GM12875 (cell line): ENCODE measurements around the gene SSBP1.
"Not testable (repeated sequence)": the region's sequence is repeated elsewhere in the genome, so short reads cannot be mapped to it uniquely, and the experiment has no call there.

Source experiments
- H3K4me3 ChIP-seq: one replicate; pipeline ENCODE4 v1.5.1; 2011; ENCODE audit warnings: low read depth, low read length, control low read depth
- TF ChIP-seq, protein P1 (sequence below): IDR thresholded peaks from 2 replicates; pipeline ENCODE4 v1.5.1; 2011; ENCODE audit warnings: low read depth, mild to moderate bottlenecking, control low read depth, inconsistent platforms, low read length, moderate library complexity, borderline replicate concordance; ENCODE audit not compliant: insufficient read depth

Gene SSBP1

GRCh38 chr7:141738592-141739013, 445 bp downstream of the SSBP1 start:
- TF ChIP-seq, protein P1, sequence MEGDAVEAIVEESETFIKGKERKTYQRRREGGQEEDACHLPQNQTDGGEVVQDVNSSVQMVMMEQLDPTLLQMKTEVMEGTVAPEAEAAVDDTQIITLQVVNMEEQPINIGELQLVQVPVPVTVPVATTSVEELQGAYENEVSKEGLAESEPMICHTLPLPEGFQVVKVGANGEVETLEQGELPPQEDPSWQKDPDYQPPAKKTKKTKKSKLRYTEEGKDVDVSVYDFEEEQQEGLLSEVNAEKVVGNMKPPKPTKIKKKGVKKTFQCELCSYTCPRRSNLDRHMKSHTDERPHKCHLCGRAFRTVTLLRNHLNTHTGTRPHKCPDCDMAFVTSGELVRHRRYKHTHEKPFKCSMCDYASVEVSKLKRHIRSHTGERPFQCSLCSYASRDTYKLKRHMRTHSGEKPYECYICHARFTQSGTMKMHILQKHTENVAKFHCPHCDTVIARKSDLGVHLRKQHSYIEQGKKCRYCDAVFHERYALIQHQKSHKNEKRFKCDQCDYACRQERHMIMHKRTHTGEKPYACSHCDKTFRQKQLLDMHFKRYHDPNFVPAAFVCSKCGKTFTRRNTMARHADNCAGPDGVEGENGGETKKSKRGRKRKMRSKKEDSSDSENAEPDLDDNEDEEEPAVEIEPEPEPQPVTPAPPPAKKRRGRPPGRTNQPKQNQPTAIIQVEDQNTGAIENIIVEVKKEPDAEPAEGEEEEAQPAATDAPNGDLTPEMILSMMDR, result no peak
- peak overlapping the region; percentile 95 for H3K4me3 ChIP-seq

DNA sequence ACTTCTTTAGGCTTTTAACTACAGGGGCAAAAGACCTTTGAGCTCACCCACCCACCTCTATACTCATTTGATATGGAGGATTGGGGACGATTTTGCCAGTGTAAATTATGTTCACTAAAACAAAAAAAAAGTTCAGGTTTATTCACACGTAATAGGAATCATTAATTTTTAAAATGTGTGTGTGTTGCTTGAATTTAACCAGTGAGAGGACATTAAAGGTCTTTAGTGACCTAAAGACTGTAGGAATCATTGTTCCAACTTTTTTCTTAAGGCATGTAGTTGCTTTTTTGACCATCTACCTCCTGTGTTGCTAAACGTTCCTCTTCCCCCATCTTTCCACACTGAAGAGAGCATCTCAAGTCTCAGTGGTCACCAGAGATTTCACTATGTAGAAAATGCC, 1.1 kb downstream of the SSBP1 start:
- TF ChIP-seq, protein P1, result no peak
- peak overlapping the region; percentile 95 for H3K4me3 ChIP-seq

- TF ChIP-seq, protein P1, result no peak
- H3K4me3 ChIP-seq, result no peak overlapping the region
Observed at GRCh38 chr7:141742229-141742628, 4.1 kb downstream of the SSBP1 start.

DNA sequence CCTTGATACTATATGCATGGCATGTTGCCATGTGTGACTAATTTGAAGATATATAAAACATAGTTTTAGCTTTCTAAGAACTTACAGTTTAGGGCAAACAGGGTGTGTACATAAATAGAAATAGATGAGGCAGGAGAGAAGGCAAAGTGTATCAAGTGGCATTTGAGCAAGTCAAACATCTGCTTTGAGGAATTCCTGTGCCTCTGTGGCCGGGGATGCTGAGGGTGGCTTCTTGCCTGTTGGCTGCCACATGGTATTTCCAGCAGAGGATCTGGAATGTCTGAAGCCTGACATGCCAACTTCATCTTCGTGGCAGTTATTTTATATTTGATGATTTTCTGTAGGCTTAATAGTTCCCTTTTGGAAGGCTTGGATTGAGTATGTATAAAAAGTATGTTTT, 6.0 kb downstream of the SSBP1 start:
- TF ChIP-seq, protein P1, result no peak

GRCh38 chr7:141748396-141748795, 10.2 kb downstream of the SSBP1 start:
- H3K4me3 ChIP-seq, result no peak overlapping the region
- TF ChIP-seq, protein P1, result no peak

More for the DNA sequence above, 6.0 kb downstream of the SSBP1 start:
- no peak overlapping the region for H3K4me3 ChIP-seq

DNA sequence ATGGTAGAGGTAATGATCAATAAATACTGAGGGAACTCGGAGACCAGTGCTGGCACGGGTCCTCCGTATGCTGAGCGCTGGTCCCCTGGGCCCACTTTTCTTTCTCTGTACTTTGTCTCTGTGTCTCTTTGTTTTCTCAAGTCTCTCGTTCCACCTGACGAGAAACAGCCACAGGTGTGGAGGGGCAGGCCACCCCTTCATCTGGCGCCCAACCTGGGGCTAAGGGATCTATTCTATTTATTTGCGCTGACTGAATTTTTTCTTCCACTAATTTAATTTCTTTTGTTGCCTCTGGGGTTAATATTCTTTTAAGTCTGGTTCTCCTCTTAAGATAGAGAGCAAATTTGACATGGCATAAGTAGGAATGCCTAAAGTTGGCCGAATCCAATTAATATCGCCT, 13.7 kb downstream of the SSBP1 start:
- not testable (repeated sequence) for H3K4me3 ChIP-seq

GRCh38 chr7:141752634-141753033, 14.5 kb downstream of the SSBP1 start:
- no peak overlapping the region for H3K4me3 ChIP-seq
- TF ChIP-seq, protein P1, result no peak; the same call in 1 of the 2 replicates

DNA sequence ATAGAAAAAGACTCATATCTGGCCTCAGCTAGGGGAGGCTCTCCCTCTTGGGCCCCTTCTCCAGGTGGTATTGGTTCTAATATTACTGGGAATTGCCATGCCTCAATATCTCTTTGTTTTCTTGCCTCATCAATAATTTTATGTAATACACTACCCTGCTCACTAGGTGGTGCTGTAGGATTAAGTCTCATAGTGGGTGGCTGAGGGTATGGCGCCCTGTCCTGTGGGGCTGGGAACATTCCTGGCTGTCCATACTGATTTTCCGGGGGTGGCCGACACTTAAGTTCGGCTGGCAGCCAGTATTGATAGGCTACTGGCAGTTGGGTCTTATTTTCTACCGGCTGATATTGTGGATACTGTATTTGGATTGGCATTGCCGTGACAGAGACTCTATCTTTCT, 16.8 kb downstream of the SSBP1 start:
- TF ChIP-seq, protein P1, result peak; percentile 49; the same call in 1 of the 2 replicates
- H3K4me3 ChIP-seq, result no peak overlapping the region
